SK-N-SH (cell line): Measurements from ENCODE around the gene MAGEC3. TPM values are rescaled to one million over a fixed set of nuclear protein-coding genes. Genes with fewer than 3 reads are reported as not detected.

ENCODE experiments used
- CTCF ChIA-PET: fragments of 300-600, 350-600 bp; formaldehyde crosslinking; extraction: SDS; loops from one replicate; lab custom pipeline; 2021; lab: Yijun Ruan, JAX
- POLR2A ChIA-PET: fragments of 350-600 bp; sonication (Branson Sonifier 250); formaldehyde crosslinking; extraction: SDS; loops from one replicate; lab custom pipeline; 2020; ENCODE audit warnings: antibody characterized with exemption, inconsistent platforms; lab: Yijun Ruan, JAX
- DNase-seq: peaks from one replicate; pipeline ENCODE4 v3.0.0; 2012
- H2AFZ ChIP-seq: fragments of 200-600 bp; sonication (generic); 2 replicates; pipeline ENCODE4 v1.8.1; 2016; ENCODE audit warnings: antibody characterized with exemption, mild to moderate bottlenecking, low read depth
- H3F3A ChIP-seq: fragments of 200-600 bp; sonication (generic); replicated peaks from 2 replicates; pipeline ENCODE3; 2016; ENCODE audit warnings: antibody characterized with exemption, mild to moderate bottlenecking; ENCODE audit not compliant: insufficient read depth
- H3K27ac ChIP-seq, 2 experiments: fragments of 200-500 bp in 1 of 2; fragments of 200-600 bp in 1 of 2; sonication (Bioruptor generic) in 1 of 2; sonication (generic), shearing (Covaris generic) in 1 of 2; 2 replicates each; pipeline versions ENCODE4 v1.5.1 to v1.6.1; 2014 to 2016; ENCODE audit warnings: low read depth in 2 of 2, inconsistent platforms in 1 of 2, low read length in 1 of 2, mild to moderate bottlenecking in 1 of 2, mixed read lengths in 1 of 2
- H3K27me3 ChIP-seq: fragments of 200-600 bp; sonication (generic), shearing (Covaris generic); 2 replicates; pipeline ENCODE4 v1.6.1; 2016; ENCODE audit warnings: mixed run types; ENCODE audit not compliant: insufficient read depth
- H3K36me3 ChIP-seq, 2 experiments: fragments of 200-500 bp in 1 of 2; fragments of 200-600 bp in 1 of 2; sonication (Bioruptor generic) in 1 of 2; sonication (generic) in 1 of 2; replicated peaks in 1 of 2; 2 replicates each; pipeline versions ENCODE3 to v1.5.1; 2014 to 2016; ENCODE audit warnings: low read length in 1 of 2, mild to moderate bottlenecking in 1 of 2; ENCODE audit not compliant: insufficient read depth in 2 of 2, control insufficient read depth in 1 of 2
- H3K4me1 ChIP-seq, 2 experiments: fragments of 200-500 bp in 1 of 2; fragments of 200-600 bp in 1 of 2; sonication (Bioruptor generic) in 1 of 2; sonication (generic), shearing (Covaris generic) in 1 of 2; 2 replicates each; pipeline versions ENCODE4 v1.5.1 to v1.6.1; 2014 to 2016; ENCODE audit warnings: low read depth in 1 of 2, low read length in 1 of 2, mixed run types in 1 of 2; ENCODE audit not compliant: insufficient read depth in 2 of 2, control insufficient read depth in 1 of 2
- H3K4me2 ChIP-seq: fragments of 200-600 bp; sonication (generic), shearing (Covaris generic); 2 replicates; pipeline ENCODE4 v1.6.1; 2017; ENCODE audit warnings: mixed run types
- H3K4me3 ChIP-seq, 2 experiments: fragments of 200-500 bp in 1 of 2; fragments of 200-600 bp in 1 of 2; sonication (Bioruptor generic) in 1 of 2; sonication (generic), shearing (Covaris generic) in 1 of 2; 2 replicates each; pipeline versions ENCODE4 v1.5.1 to v1.8.1; 2014 to 2016; ENCODE audit warnings: low read depth in 2 of 2, inconsistent platforms in 1 of 2, low read length in 1 of 2, mild to moderate bottlenecking in 1 of 2, mixed read lengths in 1 of 2, moderate library complexity in 1 of 2
- H3K79me2 ChIP-seq: fragments of 200-600 bp; sonication (generic); 2 replicates; pipeline ENCODE4 v1.8.1; 2017; ENCODE audit warnings: mild to moderate bottlenecking; ENCODE audit not compliant: insufficient read depth
- H3K9ac ChIP-seq: fragments of 200-600 bp; sonication (generic); 2 replicates; pipeline ENCODE4 v1.6.1; 2017; ENCODE audit warnings: mixed run types
- H3K9me2 ChIP-seq: fragments of 200-600 bp; sonication (generic); 2 replicates; pipeline ENCODE4 v1.6.1; 2017; ENCODE audit warnings: mixed run types
- H3K9me3 ChIP-seq: fragments of 200-600 bp; sonication (generic); 2 replicates; pipeline ENCODE4 v1.6.1; 2017; ENCODE audit warnings: mixed run types, mild to moderate bottlenecking, moderate library complexity
- H4K20me1 ChIP-seq: fragments of 200-600 bp; sonication (generic); 2 replicates; pipeline ENCODE4 v1.6.1; 2017; ENCODE audit warnings: mild to moderate bottlenecking, mixed run types; ENCODE audit not compliant: insufficient read depth
- ELF1 ChIP-seq: IDR thresholded peaks from 2 replicates; pipeline ENCODE4 v1.4.0; 2012
- EZH2phosphoT487 ChIP-seq: fragments of 200-600 bp; sonication (generic); IDR thresholded peaks from 2 replicates; pipeline ENCODE4 v1.6.1; 2017; ENCODE audit warnings: low read depth, mixed run types, mild to moderate bottlenecking, antibody characterized with exemption, moderate library complexity, borderline replicate concordance
- FOSL2 ChIP-seq: IDR thresholded peaks from 2 replicates; pipeline ENCODE4 v1.4.0; 2012; ENCODE audit warnings: low read depth, mild to moderate bottlenecking, moderate library complexity, borderline replicate concordance
- FOXM1 ChIP-seq: IDR thresholded peaks from 2 replicates; pipeline ENCODE4 v1.4.0; 2012; ENCODE audit warnings: low read depth, mild to moderate bottlenecking
- GABPA ChIP-seq: IDR thresholded peaks from 2 replicates; pipeline ENCODE4 v1.4.0; 2012; ENCODE audit warnings: low read depth, mild to moderate bottlenecking
- GATA2 ChIP-seq: sonication (generic); formaldehyde crosslinking; IDR thresholded peaks from 2 replicates; pipeline ENCODE4 v1.5.0; 2020; ENCODE audit warnings: mild to moderate bottlenecking, missing genetic modification reagents
- IRF3 ChIP-seq: fragments of 150-350 bp; IDR thresholded peaks from 2 replicates; pipeline ENCODE4 v1.6.1; 2016; ENCODE audit warnings: mild to moderate bottlenecking, low read depth, low read length
- MEF2A ChIP-seq: IDR thresholded peaks from 2 replicates; pipeline ENCODE4 v1.4.0; 2012; ENCODE audit warnings: low read depth, borderline replicate concordance
- NFIC ChIP-seq: IDR thresholded peaks from 2 replicates; pipeline ENCODE4 v1.4.0; 2012; ENCODE audit warnings: borderline replicate concordance
- NRF1 ChIP-seq: IDR thresholded peaks from 2 replicates; pipeline ENCODE4 v1.6.1; 2012; ENCODE audit warnings: low read depth, mild to moderate bottlenecking, low read length
- PBX3 ChIP-seq: IDR thresholded peaks from 2 replicates; pipeline ENCODE4; 2012
- RAD21 ChIP-seq: IDR thresholded peaks from 2 replicates; pipeline ENCODE4 v1.6.1; 2012; ENCODE audit warnings: mild to moderate bottlenecking, low read length
- RCOR1 ChIP-seq: fragments of 150-350 bp; IDR thresholded peaks from 2 replicates; pipeline ENCODE4 v1.6.1; 2017; ENCODE audit warnings: antibody characterized with exemption, low read length
- SIN3A ChIP-seq: IDR thresholded peaks from 2 replicates; pipeline ENCODE4 v1.6.1; 2012; ENCODE audit warnings: low read depth, mild to moderate bottlenecking, low read length, moderate library complexity, borderline replicate concordance
- SMC3 ChIP-seq: IDR thresholded peaks from 2 replicates; pipeline ENCODE4 v1.6.1; 2012; ENCODE audit warnings: low read depth, low read length, improper control_type of control experiment
- TCF12 ChIP-seq: IDR thresholded peaks from 2 replicates; pipeline ENCODE4 v1.4.0; 2012
- TEAD4 ChIP-seq: IDR thresholded peaks from 2 replicates; pipeline ENCODE4 v1.4.0; 2012; ENCODE audit warnings: mild to moderate bottlenecking, borderline replicate concordance; ENCODE audit not compliant: insufficient read depth
- USF1 ChIP-seq: IDR thresholded peaks from 2 replicates; pipeline ENCODE4 v1.4.0; 2012; ENCODE audit warnings: low read depth, borderline replicate concordance
- USF2 ChIP-seq: fragments of 150-350 bp; IDR thresholded peaks from 2 replicates; pipeline ENCODE4 v1.6.1; 2017; ENCODE audit warnings: antibody characterized with exemption, low read length, low read depth, borderline replicate concordance
- YY1 ChIP-seq: IDR thresholded peaks from 2 replicates; pipeline ENCODE4 v1.4.0; 2012; ENCODE audit warnings: low read depth, mild to moderate bottlenecking
- WGBS: methylation state at CpG from one replicate; pipeline ENCODE4 v1.1.6; 2017; ENCODE audit warnings: low lambda C conversion rate; 5-methylcytosine and 5-hydroxymethylcytosine counted together
- polyA plus RNA-seq, 3 experiments: library from polyadenylated mRNA; depleted of rRNA; stranded (reverse); fragments of >200 nt; gene quantifications; 2 replicates each; pipeline ENCODE4 v1.2.3, GENCODE V29; 2012

MAGEC3 gene
- polyA plus RNA-seq, 1 of the 3 experiments (the other 2 are of a cell fraction): 0.26 TPM

GRCh38 chrX:141832247-141832646, 5.9 kb upstream of the MAGEC3 start:
- WGBS: 2% methylated on average over 3 of the region's 3 CpGs
- CTCF ChIA-PET: no interaction called here

GRCh38 chrX:141839856-141840255, 1.7 kb downstream of the MAGEC3 start:
- no peaks in the 10 kb centered on the region for H3K27me3 ChIP-seq
- H3K4me1 ChIP-seq: no peaks in the 10 kb centered on the region
- H3K4me2 ChIP-seq: no peak overlapping the region
- ChIA-PET CTCF (interaction anchor here (1.2 kb wide), 1 partner anchor 12 kb away, joined by 3 read pairs; no protein-coding TSS in a partner anchor), POLR2A (no interaction called here)
- H3K27ac ChIP-seq: no peak overlapping the region
- H3K36me3 ChIP-seq: no peaks in the 10 kb centered on the region
- no peak for DNase-seq
- H2AFZ ChIP-seq: no peak overlapping the region
- no peaks in the 10 kb centered on the region for H4K20me1 ChIP-seq
- H3K9me3 ChIP-seq: no peaks in the 10 kb centered on the region
- no peaks in the 10 kb centered on the region for H3K9me2 ChIP-seq
- 0% methylated on average over 2 of the region's 2 CpGs for WGBS
- H3F3A ChIP-seq: no peaks in the 10 kb centered on the region
- no peak overlapping the region for H3K4me3 ChIP-seq
- H3K9ac ChIP-seq: no peak overlapping the region
- TF ChIP-seq TCF12 (no peak), GABPA (no peak), FOXM1 (no peak), EZH2phosphoT487 (no peak), USF2 (no peak), TEAD4 (no peak), USF1 (no peak), NRF1 (no peak), IRF3 (no peak), YY1 (no peak), RAD21 (no peak), RCOR1 (no peak), FOSL2 (no peak), SMC3 (no peak), SIN3A (no peak), PBX3 (no peak), NFIC (no peak), GATA2 (CRISPR knock-in tag) (no peak)
- TF ChIP-seq, all 33 proteins: peak for 0
- no peaks in the 10 kb centered on the region for H3K79me2 ChIP-seq

More at GRCh38 chrX:141832247-141832646, 5.9 kb upstream of the MAGEC3 start:
- H3K79me2 ChIP-seq: no peaks in the 10 kb centered on the region
- POLR2A ChIA-PET: no interaction called here
- H3K9me2 ChIP-seq: no peaks in the 10 kb centered on the region
- no peak overlapping the region for H3K4me3 ChIP-seq
- TF ChIP-seq TCF12 (no peak), ELF1 (no peak), IRF3 (no peak), RAD21 (no peak), MEF2A (no peak)
- H2AFZ ChIP-seq: no peak overlapping the region
- no peaks in the 10 kb centered on the region for H3K9me3 ChIP-seq
- H3K4me2 ChIP-seq: no peak overlapping the region
- no peaks in the 10 kb centered on the region for H3F3A ChIP-seq
- no peaks in the 10 kb centered on the region for H3K36me3 ChIP-seq
- H3K27me3 ChIP-seq: no peaks in the 10 kb centered on the region
- no peak overlapping the region for H3K9ac ChIP-seq
- no peak overlapping the region for H3K27ac ChIP-seq
- no peaks in the 10 kb centered on the region for H3K4me1 ChIP-seq
- no peaks in the 10 kb centered on the region for H4K20me1 ChIP-seq
- no peak for DNase-seq
